ENCODE measurements around the gene ROR1.
A peak's percentile ranks its signal among the peaks of the same experiment; 100 is the strongest.

ROR1 gene

GRCh38 chr1:64050601-64051000 lies 276.8 kb downstream of the ROR1 start:
- no peak overlapping the region for H3K4me3 ChIP-seq (ENCODE audit: low read length)
- DNase-seq (ENCODE audit: low read depth), result no peak
- no peak for TF ChIP-seq CTCF (conservative IDR thresholded peaks at IDR 0.05; ENCODE audit: low read depth, low read length)

GRCh38 chr1:64051796-64052195 lies 278.0 kb downstream of the ROR1 start:
- TF ChIP-seq CTCF (conservative IDR thresholded peaks at IDR 0.05; ENCODE audit: low read depth, low read length), result no peak
- no peak overlapping the region for H3K4me3 ChIP-seq (ENCODE audit: low read length)
- peak; percentile 62 for DNase-seq (ENCODE audit: low read depth)

GRCh38 chr1:64052777-64053176 lies 279.0 kb downstream of the ROR1 start:
- no peak for DNase-seq (ENCODE audit: low read depth)
- H3K4me3 ChIP-seq (ENCODE audit: low read length), result no peak overlapping the region
- no peak for TF ChIP-seq CTCF (conservative IDR thresholded peaks at IDR 0.05; ENCODE audit: low read depth, low read length)

- H3K4me3 ChIP-seq (ENCODE audit: low read length), result no peak overlapping the region
- DNase-seq (ENCODE audit: low read depth), result no peak
- no peak for TF ChIP-seq CTCF (conservative IDR thresholded peaks at IDR 0.05; ENCODE audit: low read depth, low read length)
Measured at GRCh38 chr1:64055310-64055709, 281.5 kb downstream of the ROR1 start.

- DNase-seq (ENCODE audit: low read depth), result no peak
Measured at GRCh38 chr1:64059556-64059955, 285.7 kb downstream of the ROR1 start.

GRCh38 chr1:64060611-64061302 lies 286.9 kb downstream of the ROR1 start:
- H3K4me3 ChIP-seq (ENCODE audit: low read length), result no peak overlapping the region
- no peak for DNase-seq (ENCODE audit: low read depth)
- TF ChIP-seq CTCF (conservative IDR thresholded peaks at IDR 0.05; ENCODE audit: low read depth, low read length), result no peak

More at GRCh38 chr1:64059556-64059955, 285.7 kb downstream of the ROR1 start:
- H3K4me3 ChIP-seq (ENCODE audit: low read length), result no peak overlapping the region
- TF ChIP-seq CTCF (conservative IDR thresholded peaks at IDR 0.05; ENCODE audit: low read depth, low read length), result no peak

- no peak for DNase-seq (ENCODE audit: low read depth)
- TF ChIP-seq CTCF (conservative IDR thresholded peaks at IDR 0.05; ENCODE audit: low read depth, low read length), result no peak
- H3K4me3 ChIP-seq (ENCODE audit: low read length), result no peak overlapping the region
Measured at GRCh38 chr1:64061430-64062104, 287.8 kb downstream of the ROR1 start.
